Fibroblast of lung (primary cell): ENCODE results near the gene ALG8. TPM values are rescaled to one million over a fixed set of nuclear protein-coding genes. Genes with fewer than 3 reads are reported as not detected.

ENCODE experiments used
- DNase-seq, 2 donors: peaks; one replicate each; pipeline versions ENCODE4 v3.0.0 to v3.0.0-alpha.2; 2010; ENCODE audit warnings: low read depth in 2 of 2
- H2AFZ ChIP-seq: 2 replicates; pipeline ENCODE4 v1.5.1; 2012; ENCODE audit warnings: low read length, control low read depth, inconsistent platforms
- H3K27ac ChIP-seq: 2 replicates; pipeline ENCODE4 v1.5.1; 2011; ENCODE audit warnings: low read length, control low read depth; ENCODE audit not compliant: insufficient read depth
- H3K27me3 ChIP-seq: 2 replicates; pipeline ENCODE4 v1.5.1; 2011; ENCODE audit warnings: mild to moderate bottlenecking, low read length; ENCODE audit not compliant: control insufficient read depth, insufficient read depth
- H3K36me3 ChIP-seq: 2 replicates; pipeline ENCODE4 v1.5.1; 2011; ENCODE audit warnings: low read length; ENCODE audit not compliant: control insufficient read depth, insufficient read depth
- H3K4me1 ChIP-seq: 2 replicates; pipeline ENCODE4 v1.5.1; 2011; ENCODE audit warnings: low read length; ENCODE audit not compliant: control insufficient read depth, insufficient read depth; ENCODE audit errors: extremely low read depth
- H3K4me2 ChIP-seq: 2 replicates; pipeline ENCODE4 v1.5.1; 2011; ENCODE audit warnings: low read length, control low read depth; ENCODE audit not compliant: insufficient read depth; ENCODE audit errors: extremely low read depth
- H3K4me3 ChIP-seq, 4 experiments: fragments of 200-600 bp in 1 of 4; sonication (generic) in 1 of 4; replicated peaks in 1 of 4; 2 replicates each; pipeline ENCODE4 v1.5.1; 2011 to 2016; ENCODE audit warnings: low read length in 4 of 4, low read depth in 3 of 4, mild to moderate bottlenecking in 3 of 4, control low read depth in 2 of 4, inconsistent platforms in 1 of 4, mixed read lengths in 1 of 4; ENCODE audit not compliant: insufficient read depth in 1 of 4; ENCODE audit errors: control extremely low read depth in 1 of 4
- H3K79me2 ChIP-seq: 2 replicates; pipeline ENCODE4 v1.5.1; 2012; ENCODE audit warnings: mild to moderate bottlenecking, low read length, inconsistent platforms; ENCODE audit not compliant: control insufficient read depth, insufficient read depth
- H3K9ac ChIP-seq: 2 replicates; pipeline ENCODE4 v1.5.1; 2011; ENCODE audit warnings: mild to moderate bottlenecking, low read length, control low read depth; ENCODE audit not compliant: insufficient read depth
- H3K9me3 ChIP-seq: 2 replicates; pipeline ENCODE4 v1.5.1; 2012; ENCODE audit warnings: low read depth, low read length; ENCODE audit not compliant: control insufficient read depth, insufficient read depth
- H4K20me1 ChIP-seq: 2 replicates; pipeline ENCODE4 v1.5.1; 2011; ENCODE audit warnings: low read length; ENCODE audit not compliant: control insufficient read depth, insufficient read depth; ENCODE audit errors: extremely low read depth
- EZH2 ChIP-seq: IDR thresholded peaks from 2 replicates; pipeline ENCODE4 v1.5.1; 2012; ENCODE audit warnings: low read length, control low read depth, mild to moderate bottlenecking; ENCODE audit errors: missing control alignments
- polyA plus RNA-seq, 2 donors: library from polyadenylated mRNA; depleted of rRNA in 1 of 2; stranded (reverse) in 1 of 2; unstranded in 1 of 2; fragments of >200 nt; gene quantifications; 2 replicates each; pipeline ENCODE4 v1.2.1, GENCODE V29; 2011 to 2012; ENCODE audit warnings: missing spikeins in 1 of 2
- total RNA-seq: library from RNA; depleted of rRNA; stranded (reverse); fragments of >200 nt; gene quantifications from 2 replicates; pipeline ENCODE4 v1.2.1, GENCODE V29; 2014
- TF ChIP-seq, protein P1 (sequence below), 2 donors: IDR thresholded peaks in 1 of 2; conservative IDR thresholded peaks in 1 of 2; 1 replicate in 1 of 2; 2 replicates in 1 of 2; pipeline ENCODE4 v1.5.1; 2011 to 2012; ENCODE audit warnings: low read length in 2 of 2, control low read depth in 1 of 2, inconsistent platforms in 1 of 2, low read depth in 1 of 2, mild to moderate bottlenecking in 1 of 2

Gene ALG8
- total and polyA plus RNA-seq, 2 donors (not counting 1 experiment from before 2014, with no cell fraction given) = 33.7 to 49.6 TPM

DNA sequence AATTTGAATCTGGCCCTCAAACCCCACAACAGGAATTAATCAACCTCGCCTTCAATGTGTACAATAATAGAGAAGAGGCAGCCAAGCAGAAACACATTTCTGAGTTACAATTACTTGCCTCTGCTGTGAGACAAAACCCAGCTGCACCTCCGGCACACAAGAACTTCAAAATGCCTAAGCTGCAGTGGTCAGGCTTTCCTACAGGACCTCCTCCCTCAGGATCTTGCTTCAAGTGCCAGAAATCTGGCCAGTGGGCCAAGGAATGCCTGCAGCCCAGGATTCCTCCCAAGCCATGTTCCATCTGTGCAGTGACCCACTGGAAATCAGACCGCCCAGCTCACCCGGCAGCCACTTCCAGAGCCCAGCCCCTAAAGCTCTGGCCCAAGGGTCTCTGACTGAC, 56.4 kb downstream of the ALG8 start:
- Histone ChIP-seq H3K79me2 (peaks cover 17% of the 10 kb centered on the region), H3K27me3 (no peaks in the 10 kb centered on the region), H3K27ac (no peak overlapping the region), H3K4me2 (peak overlapping the region; percentile 15), H3K36me3 (no peaks in the 10 kb centered on the region), H3K9me3 (no peaks in the 10 kb centered on the region), H3K4me3 (peak overlapping the region in 1 of 4 experiments; percentile 58), H3K4me1 (peaks cover under 1% of the 10 kb centered on the region), H3K9ac (no peak overlapping the region), H2AFZ (no peak overlapping the region), H4K20me1 (no peaks in the 10 kb centered on the region)
- DNase-seq = peak; percentile 29 to 90
- no peak for TF ChIP-seq EZH2
- TF ChIP-seq, protein P1, sequence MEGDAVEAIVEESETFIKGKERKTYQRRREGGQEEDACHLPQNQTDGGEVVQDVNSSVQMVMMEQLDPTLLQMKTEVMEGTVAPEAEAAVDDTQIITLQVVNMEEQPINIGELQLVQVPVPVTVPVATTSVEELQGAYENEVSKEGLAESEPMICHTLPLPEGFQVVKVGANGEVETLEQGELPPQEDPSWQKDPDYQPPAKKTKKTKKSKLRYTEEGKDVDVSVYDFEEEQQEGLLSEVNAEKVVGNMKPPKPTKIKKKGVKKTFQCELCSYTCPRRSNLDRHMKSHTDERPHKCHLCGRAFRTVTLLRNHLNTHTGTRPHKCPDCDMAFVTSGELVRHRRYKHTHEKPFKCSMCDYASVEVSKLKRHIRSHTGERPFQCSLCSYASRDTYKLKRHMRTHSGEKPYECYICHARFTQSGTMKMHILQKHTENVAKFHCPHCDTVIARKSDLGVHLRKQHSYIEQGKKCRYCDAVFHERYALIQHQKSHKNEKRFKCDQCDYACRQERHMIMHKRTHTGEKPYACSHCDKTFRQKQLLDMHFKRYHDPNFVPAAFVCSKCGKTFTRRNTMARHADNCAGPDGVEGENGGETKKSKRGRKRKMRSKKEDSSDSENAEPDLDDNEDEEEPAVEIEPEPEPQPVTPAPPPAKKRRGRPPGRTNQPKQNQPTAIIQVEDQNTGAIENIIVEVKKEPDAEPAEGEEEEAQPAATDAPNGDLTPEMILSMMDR (conservative IDR thresholded peaks at IDR 0.05 in 1 of 2, IDR thresholded peaks at IDR 0.05 in 1 of 2; ENCODE audit: low read depth in 1 of 2, low read length in 2 of 2) = no peak

DNA sequence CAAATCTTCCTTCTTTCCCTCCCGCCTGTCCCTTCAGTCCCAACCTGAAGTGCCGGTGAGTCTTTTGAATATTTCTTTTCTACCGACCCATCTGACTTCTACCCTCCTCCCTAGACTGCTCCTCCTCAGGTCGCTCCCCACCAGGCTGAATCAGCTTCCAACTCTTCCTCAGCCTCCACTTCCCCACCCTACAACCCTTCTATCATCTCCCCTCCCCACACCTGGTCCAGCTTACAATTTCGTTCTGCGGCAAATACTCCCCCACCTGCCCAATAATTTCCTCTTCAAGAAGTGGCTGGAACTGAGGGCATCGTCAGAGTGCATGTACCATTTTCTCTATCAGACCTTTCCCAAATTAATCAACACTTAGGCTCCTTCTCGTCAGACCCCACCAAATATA, 57.3 kb downstream of the ALG8 start:
- no peaks in the 10 kb centered on the region for H3K36me3 ChIP-seq
- H3K4me2 ChIP-seq = no peak overlapping the region
- H3K79me2 ChIP-seq = peaks cover 26% of the 10 kb centered on the region
- no peaks in the 10 kb centered on the region for H3K9me3 ChIP-seq
- H2AFZ ChIP-seq = no peak overlapping the region
- H3K4me1 ChIP-seq = peaks cover 2% of the 10 kb centered on the region
- H4K20me1 ChIP-seq = no peaks in the 10 kb centered on the region
- no peaks in the 10 kb centered on the region for H3K27me3 ChIP-seq
- no peak overlapping the region for H3K9ac ChIP-seq
- no peak overlapping the region for H3K4me3 ChIP-seq
- TF ChIP-seq EZH2 = no peak
- TF ChIP-seq, protein P1 (conservative IDR thresholded peaks at IDR 0.05 in 1 of 2, IDR thresholded peaks at IDR 0.05 in 1 of 2; ENCODE audit: low read depth in 1 of 2, low read length in 2 of 2) = no peak
- DNase-seq = no peak
- H3K27ac ChIP-seq = no peak overlapping the region

DNA sequence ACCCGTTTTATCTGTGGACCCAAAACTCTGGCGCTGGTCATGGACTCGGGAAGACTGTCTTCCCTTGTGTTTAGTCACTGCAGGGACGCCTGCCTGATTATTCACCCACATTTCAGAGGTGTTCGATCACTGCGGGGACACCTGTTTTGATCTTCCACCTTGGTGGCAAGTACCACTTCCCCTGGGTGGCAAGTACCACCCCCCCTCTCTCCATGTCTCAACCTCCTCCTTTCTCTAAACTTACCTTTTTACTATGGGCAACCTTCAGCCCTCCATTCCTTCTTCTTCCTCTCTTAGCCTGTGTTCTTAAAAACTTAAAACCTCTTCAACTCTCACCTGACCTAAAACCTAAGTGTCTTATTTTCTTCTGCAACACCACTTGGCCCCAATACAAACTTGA, 57.8 kb downstream of the ALG8 start:
- TF ChIP-seq, protein P1 (conservative IDR thresholded peaks at IDR 0.05 in 1 of 2, IDR thresholded peaks at IDR 0.05 in 1 of 2; ENCODE audit: low read depth in 1 of 2, low read length in 2 of 2) = no peak
- TF ChIP-seq EZH2 = no peak
- Histone ChIP-seq H3K27me3 (no peaks in the 10 kb centered on the region), H3K4me2 (no peak overlapping the region), H3K36me3 (no peaks in the 10 kb centered on the region), H2AFZ (no peak overlapping the region), H3K4me3 (no peak overlapping the region), H3K9me3 (no peaks in the 10 kb centered on the region), H3K79me2 (peaks cover 31% of the 10 kb centered on the region), H3K9ac (no peak overlapping the region), H4K20me1 (no peaks in the 10 kb centered on the region), H3K27ac (no peak overlapping the region), H3K4me1 (peaks cover 2% of the 10 kb centered on the region)
- no peak for DNase-seq
